GM23338 (cell line): ENCODE results near the gene PPFIA1. TPM values are rescaled to one million over a fixed set of nuclear protein-coding genes. Genes with fewer than 3 reads are reported as not detected.

Source experiments
- ATAC-seq: fragments of 200-7000 bp; cut with Tn5 transposase; 3 replicates; pipeline ENCODE4 v1.9.1; 2020
- DNase-seq: peaks from one replicate; pipeline ENCODE4 v3.0.0-alpha.2; 2015; ENCODE audit warnings: low spot score
- H2AFZ ChIP-seq: fragments of 200-600 bp; sonication (generic); 2 replicates; pipeline ENCODE4 v1.8.0; 2016; ENCODE audit warnings: antibody characterized with exemption, mild to moderate bottlenecking, moderate library complexity
- H3F3A ChIP-seq: fragments of 200-600 bp; sonication (generic); replicated peaks from 2 replicates; pipeline ENCODE4 v1.8.0; 2017; ENCODE audit warnings: antibody characterized with exemption, mixed run types, low read depth
- H3K27ac ChIP-seq: fragments of 200-600 bp; sonication (generic); 2 replicates; pipeline ENCODE4 v1.6.1; 2016; ENCODE audit warnings: low read depth
- H3K27me3 ChIP-seq: fragments of 200-600 bp; sonication (generic); 2 replicates; pipeline ENCODE4 v1.8.0; 2016; ENCODE audit warnings: mild to moderate bottlenecking, mixed run types, moderate library complexity; ENCODE audit not compliant: insufficient read depth
- H3K36me3 ChIP-seq: fragments of 200-600 bp; sonication (generic); 2 replicates; pipeline ENCODE4 v1.8.0; 2016; ENCODE audit warnings: mild to moderate bottlenecking; ENCODE audit not compliant: insufficient read depth
- H3K4me1 ChIP-seq: fragments of 200-600 bp; sonication (generic); 2 replicates; pipeline ENCODE4 v1.8.0; 2016; ENCODE audit warnings: mild to moderate bottlenecking, moderate library complexity; ENCODE audit not compliant: insufficient read depth
- H3K4me2 ChIP-seq: fragments of 200-600 bp; sonication (generic); 2 replicates; pipeline ENCODE4 v1.7.1; 2017; ENCODE audit warnings: mixed run types
- H3K4me3 ChIP-seq: fragments of 200-600 bp; sonication (generic); 2 replicates; pipeline ENCODE4 v1.6.1; 2016; ENCODE audit warnings: mixed run types
- H3K79me2 ChIP-seq: fragments of 200-600 bp; sonication (generic); replicated peaks from 2 replicates; pipeline ENCODE4 v1.8.0; 2017; ENCODE audit warnings: mild to moderate bottlenecking; ENCODE audit not compliant: insufficient read depth
- H3K9me2 ChIP-seq: fragments of 200-600 bp; sonication (generic); 2 replicates; pipeline ENCODE4 v1.8.0; 2017; ENCODE audit not compliant: insufficient read depth
- H4K20me1 ChIP-seq: fragments of 200-600 bp; sonication (generic); replicated peaks from 2 replicates; pipeline ENCODE4 v1.8.0; 2017; ENCODE audit warnings: mild to moderate bottlenecking; ENCODE audit not compliant: insufficient read depth
- H3K27ac Mint-ChIP-seq: 2 replicates; pipeline ENCODE4 v1.8.0; 2020; ENCODE audit warnings: inconsistent platforms, mild to moderate bottlenecking, moderate library complexity, mixed read lengths
- H3K27me3 Mint-ChIP-seq: 3 replicates; pipeline ENCODE4 v1.8.0; 2022; ENCODE audit warnings: low read depth, mild to moderate bottlenecking, moderate library complexity, mixed read lengths, inconsistent platforms; ENCODE audit not compliant: insufficient read depth, poor library complexity
- H3K36me3 Mint-ChIP-seq: 3 replicates; pipeline ENCODE4 v1.8.0; 2021; ENCODE audit warnings: low read depth, mild to moderate bottlenecking, inconsistent platforms, moderate library complexity, mixed read lengths
- H3K4me1 Mint-ChIP-seq: 3 replicates; pipeline ENCODE4 v1.8.0; 2020; ENCODE audit warnings: mild to moderate bottlenecking, inconsistent platforms, mixed read lengths
- H3K4me3 Mint-ChIP-seq: 3 replicates; pipeline ENCODE4 v1.8.0; 2021; ENCODE audit warnings: moderate library complexity, mild to moderate bottlenecking, inconsistent platforms, mixed read lengths
- H3K9me3 Mint-ChIP-seq: 3 replicates; pipeline ENCODE4 v1.8.0; 2020; ENCODE audit warnings: moderate library complexity, mild to moderate bottlenecking, inconsistent platforms, mixed read lengths
- CREB1 ChIP-seq: fragments of 250-450 bp; sonication (Bioruptor Pico); IDR thresholded peaks from 2 replicates; pipeline ENCODE4 v1.5.0; 2020; ENCODE audit warnings: low read depth, mild to moderate bottlenecking, moderate library complexity
- CTCF ChIP-seq, 2 experiments: fragments of 200-600 bp in 1 of 2; sonication (generic) in 1 of 2; conservative IDR thresholded peaks; 2 replicates each; pipeline versions ENCODE4 v1.5.1 to v1.6.1; 2016 to 2017; ENCODE audit warnings: antibody characterized with exemption in 2 of 2, low read depth in 2 of 2, mild to moderate bottlenecking in 2 of 2, moderate library complexity in 1 of 2
- ETS1 ChIP-seq: IDR thresholded peaks from 2 replicates; pipeline ENCODE4 v1.6.1; 2016; ENCODE audit warnings: antibody characterized with exemption
- EZH2 ChIP-seq: fragments of 200-600 bp; sonication (generic); IDR thresholded peaks from one replicate; pipeline ENCODE4 v1.8.0; 2017; ENCODE audit warnings: antibody characterized with exemption, mild to moderate bottlenecking, low read depth; ENCODE audit not compliant: unreplicated experiment
- EZH2phosphoT487 ChIP-seq: fragments of 200-600 bp; sonication (generic); IDR thresholded peaks from one replicate; pipeline ENCODE4 v1.8.1; 2018; ENCODE audit warnings: antibody characterized with exemption; ENCODE audit not compliant: unreplicated experiment
- JUNB ChIP-seq: IDR thresholded peaks from one replicate; pipeline ENCODE4 v1.6.1; 2016; ENCODE audit warnings: antibody characterized with exemption; ENCODE audit not compliant: unreplicated experiment
- NANOG ChIP-seq: IDR thresholded peaks from 2 replicates; pipeline ENCODE4 v1.6.1; 2016; ENCODE audit warnings: antibody characterized with exemption, borderline replicate concordance
- POLR2AphosphoS5 ChIP-seq: IDR thresholded peaks from 2 replicates; pipeline ENCODE4 v1.6.1; 2016; ENCODE audit warnings: antibody characterized with exemption, low read depth
- REST ChIP-seq: IDR thresholded peaks from one replicate; pipeline ENCODE4 v1.6.1; 2018; ENCODE audit warnings: antibody characterized with exemption; ENCODE audit not compliant: unreplicated experiment
- STAT1 ChIP-seq: IDR thresholded peaks from one replicate; pipeline ENCODE4 v1.6.1; 2016; ENCODE audit warnings: antibody characterized with exemption; ENCODE audit not compliant: unreplicated experiment
- ZNF114 ChIP-seq: fragments of 250-450 bp; sonication (Bioruptor Pico); IDR thresholded peaks from 2 replicates; pipeline ENCODE4 v1.5.0; 2020; ENCODE audit warnings: mild to moderate bottlenecking, moderate library complexity
- ZNF331 ChIP-seq: fragments of 250-450 bp; sonication (Bioruptor Pico); IDR thresholded peaks from 2 replicates; pipeline ENCODE4 v1.5.0; 2020; ENCODE audit warnings: low read depth, mild to moderate bottlenecking, moderate library complexity
- polyA plus RNA-seq: library from polyadenylated mRNA; unstranded; fragments of >200 nt; fragmentation: Nextera tagmentation; extraction: Ambion mirVana; gene quantifications from 2 replicates; pipeline ENCODE4 v1.2.1, GENCODE V29; 2016
- total RNA-seq: library from RNA; depleted of rRNA; stranded (reverse); fragments of >200 nt; shearing (Covaris generic); gene quantifications from 2 replicates; pipeline ENCODE4 v1.2.3, GENCODE V29; 2014

The PPFIA1 gene
- total and polyA plus RNA-seq, 2 experiments from 2014 or later, result 41.7 to 62.0 TPM

GRCh38 chr11:70352601-70353000 is 82.1 kb downstream of the PPFIA1 start:
- TF ChIP-seq ZNF331 (CRISPR knock-in tag) (no peak), EZH2 (no peak), JUNB (no peak), CREB1 (CRISPR knock-in tag) (no peak)
- H2AFZ ChIP-seq, result no peak overlapping the region
- no peak overlapping the region for H3K4me2 ChIP-seq
- ATAC-seq (no peak), DNase-seq (no peak)
- Mint-ChIP-seq H3K4me1 (no peaks in the 10 kb centered on the region), H3K27ac (no peak overlapping the region), H3K9me3 (no peaks in the 10 kb centered on the region), H3K36me3 (peaks cover 64% of the 10 kb centered on the region), H3K27me3 (no peaks in the 10 kb centered on the region), H3K4me3 (no peak overlapping the region)
- no peaks in the 10 kb centered on the region for H3K27me3 ChIP-seq
- peaks cover 28% of the 10 kb centered on the region for H3K36me3 ChIP-seq
- H3K27ac ChIP-seq, result no peak overlapping the region
- H3K4me3 ChIP-seq, result no peak overlapping the region
- H3K79me2 ChIP-seq, result no peaks in the 10 kb centered on the region; the same call in 1 of the 2 replicates
- H3K9me2 ChIP-seq, result no peaks in the 10 kb centered on the region
- H4K20me1 ChIP-seq, result peaks cover 16% of the 10 kb centered on the region
- no peaks in the 10 kb centered on the region for H3F3A ChIP-seq
- H3K4me1 ChIP-seq, result no peaks in the 10 kb centered on the region

- Mint-ChIP-seq H3K27me3 (no peaks in the 10 kb centered on the region), H3K36me3 (peaks cover 66% of the 10 kb centered on the region), H3K9me3 (no peaks in the 10 kb centered on the region), H3K4me3 (no peak overlapping the region), H3K4me1 (no peaks in the 10 kb centered on the region), H3K27ac (no peak overlapping the region)
- no peaks in the 10 kb centered on the region for H3F3A ChIP-seq
- H3K4me2 ChIP-seq, result no peak overlapping the region
- H2AFZ ChIP-seq, result no peak overlapping the region
- H4K20me1 ChIP-seq, result peaks cover 18% of the 10 kb centered on the region
- peaks cover 2% of the 10 kb centered on the region; the same call in 1 of the 2 replicates for H3K79me2 ChIP-seq
- H3K36me3 ChIP-seq, result peaks cover 22% of the 10 kb centered on the region
- no peaks in the 10 kb centered on the region for H3K9me2 ChIP-seq
- H3K4me3 ChIP-seq, result no peak overlapping the region
- 0 out of 2 replicates have a peak overlapping the region, but pooled peaks have one; percentile 6 for H3K27ac ChIP-seq
- DNase-seq, result no peak
- ATAC-seq, result no peak
- no peaks in the 10 kb centered on the region for H3K27me3 ChIP-seq
- no peaks in the 10 kb centered on the region for H3K4me1 ChIP-seq
- TF ChIP-seq NANOG (no peak), CTCF (conservative IDR thresholded peaks at IDR 0.05; ENCODE audit: low read depth in 2 of 2) (no peak), ETS1 (no peak), ZNF331 (CRISPR knock-in tag) (no peak), EZH2phosphoT487 (no peak), ZNF114 (CRISPR knock-in tag) (no peak), POLR2AphosphoS5 (no peak), REST (no peak), EZH2 (no peak), JUNB (no peak), CREB1 (CRISPR knock-in tag) (no peak), STAT1 (no peak)
Measured at GRCh38 chr11:70353329-70353728, 82.8 kb downstream of the PPFIA1 start.
